Hematopoietic multipotent progenitor cell treated with erythropoietin and hydrocortisone succinate and interleukin-3 and kit ligand, for 8 days (in vitro differentiated cells): Measurements from ENCODE around the gene EVPL.
"Not testable (repeated sequence)": the region's sequence is repeated elsewhere in the genome, so short reads cannot be mapped to it uniquely, and the experiment has no call there.

Experiments used
- DNase-seq: peaks from one replicate; pipeline ENCODE4 v3.0.0-alpha.2; 2015

EVPL gene

GRCh38 chr17:76048025-76048605 is 21.0 kb upstream of the EVPL start:
- no peak for DNase-seq

- DNase-seq = no peak
Measured at GRCh38 chr17:76046064-76046463, 19.0 kb upstream of the EVPL start.

GRCh38 chr17:76044475-76045007 is 17.4 kb upstream of the EVPL start:
- DNase-seq = not testable (repeated sequence)

- DNase-seq = not testable (repeated sequence)
Measured at GRCh38 chr17:76042868-76043267, 15.8 kb upstream of the EVPL start.

GRCh38 chr17:76040376-76040775 is 13.3 kb upstream of the EVPL start:
- DNase-seq = no peak

GRCh38 chr17:76039121-76039520 is 12.0 kb upstream of the EVPL start:
- DNase-seq = no peak

- no peak for DNase-seq
Measured at GRCh38 chr17:76038050-76038449, 10.9 kb upstream of the EVPL start.

- DNase-seq = no peak
Measured at GRCh38 chr17:76036497-76037261, 9.6 kb upstream of the EVPL start.

- peak; percentile 88 for DNase-seq
Measured at GRCh38 chr17:76034428-76035350, 7.6 kb upstream of the EVPL start.

GRCh38 chr17:76033139-76033538 is 6.0 kb upstream of the EVPL start:
- DNase-seq = no peak

- no peak for DNase-seq
Measured at GRCh38 chr17:76032780-76033108, 5.6 kb upstream of the EVPL start.

- peak; percentile 40 for DNase-seq
Measured at GRCh38 chr17:76032073-76032779, 5.1 kb upstream of the EVPL start.

- DNase-seq = no peak
Measured at GRCh38 chr17:76026714-76027158, 370 bp downstream of the EVPL start.

GRCh38 chr17:76025294-76025693 is 1.8 kb downstream of the EVPL start:
- no peak for DNase-seq

GRCh38 chr17:76024353-76024752 is 2.8 kb downstream of the EVPL start:
- DNase-seq = no peak

GRCh38 chr17:76023900-76024237 is 3.2 kb downstream of the EVPL start:
- DNase-seq = no peak

- no peak for DNase-seq
Measured at GRCh38 chr17:76022973-76023899, 3.9 kb downstream of the EVPL start.

- DNase-seq = no peak
Measured at GRCh38 chr17:76022285-76022684, 4.8 kb downstream of the EVPL start.

GRCh38 chr17:76019833-76020467 is 7.2 kb downstream of the EVPL start:
- DNase-seq = no peak

- no peak for DNase-seq
Measured at GRCh38 chr17:76018801-76019200, 8.3 kb downstream of the EVPL start.

- DNase-seq = no peak
Measured at GRCh38 chr17:76018340-76018680, 8.8 kb downstream of the EVPL start.
